H1 (cell line): ENCODE measurements around the gene KATNAL1. TPM values are rescaled to one million over a fixed set of nuclear protein-coding genes. Genes with fewer than 3 reads are reported as not detected.

ENCODE experiments used
- CTCF ChIA-PET: fragments of 300-600 bp; sonication (Branson Sonifier 250); formaldehyde crosslinking; loops from one replicate; lab custom pipeline; 2021; ENCODE audit not compliant: partially characterized antibody; lab: Charles Lee
- POLR2A ChIA-PET: fragments of 300-600 bp; sonication (Branson Sonifier 250); formaldehyde crosslinking; loops from one replicate; lab custom pipeline; 2021; ENCODE audit warnings: inconsistent platforms; ENCODE audit not compliant: partially characterized antibody; lab: Charles Lee
- DNase-seq, 2 experiments: peaks; one replicate each; pipeline versions ENCODE4 v3.0.0 to v3.0.0-alpha.2; 2010 to 2022; ENCODE audit warnings: low spot score in 2 of 2, low read depth in 1 of 2, mixed read lengths in 1 of 2
- FAIRE-seq: peaks from 2 replicates; lab custom pipeline; 2011; peaks lifted over from hg19 to GRCh38; lab: Jason Lieb, UNC
- H2AFZ ChIP-seq: 2 replicates; pipeline ENCODE4 v1.8.1; 2012; ENCODE audit warnings: low read length, inconsistent platforms
- H2AK5ac ChIP-seq: 2 replicates; pipeline ENCODE4 v1.6.1; 2013; ENCODE audit warnings: low read depth, low read length
- H2BK120ac ChIP-seq: replicated peaks from 2 replicates; pipeline ENCODE3; 2013; ENCODE audit warnings: low read depth, low read length, inconsistent platforms
- H2BK12ac ChIP-seq: 2 replicates; pipeline ENCODE4 v1.6.1; 2013; ENCODE audit warnings: low read depth, low read length
- H2BK15ac ChIP-seq: 2 replicates; pipeline ENCODE4 v1.6.1; 2013; ENCODE audit warnings: low read length
- H2BK20ac ChIP-seq: 2 replicates; pipeline ENCODE4 v1.6.1; 2013; ENCODE audit warnings: low read length
- H2BK5ac ChIP-seq: 2 replicates; pipeline ENCODE4 v1.6.1; 2013; ENCODE audit warnings: low read depth, low read length
- H3K14ac ChIP-seq: 2 replicates; pipeline ENCODE4 v1.6.1; 2013; ENCODE audit warnings: inconsistent platforms; ENCODE audit not compliant: insufficient read length
- H3K18ac ChIP-seq: 2 replicates; pipeline ENCODE4 v1.6.1; 2013; ENCODE audit warnings: low read length; ENCODE audit errors: extremely low read depth
- H3K23ac ChIP-seq: 2 replicates; pipeline ENCODE4 v1.6.1; 2013; ENCODE audit warnings: inconsistent platforms; ENCODE audit not compliant: insufficient read length
- H3K23me2 ChIP-seq: 2 replicates; pipeline ENCODE4 v1.6.1; 2013; ENCODE audit warnings: low read depth, low read length
- H3K27ac ChIP-seq: 2 replicates; pipeline ENCODE4 v1.6.1; 2011; ENCODE audit warnings: low read depth, low read length, inconsistent platforms
- H3K27me3 ChIP-seq, 4 experiments: replicated peaks in 1 of 4; 1 replicate in 1 of 4; 2 replicates in 3 of 4; pipeline versions ENCODE4 v1.6.1 to v1.8.1; 2011 to 2013; ENCODE audit warnings: low read length in 3 of 4, mild to moderate bottlenecking in 3 of 4, inconsistent platforms in 2 of 4, mixed read lengths in 2 of 4, moderate library complexity in 1 of 4; ENCODE audit not compliant: control insufficient read depth in 3 of 4, insufficient read depth in 3 of 4; ENCODE audit errors: extremely low read depth in 1 of 4
- H3K36me3 ChIP-seq, 4 experiments: 2 replicates each; pipeline versions ENCODE4 v1.6.1 to v1.8.1; 2011 to 2013; ENCODE audit warnings: mild to moderate bottlenecking in 4 of 4, low read length in 3 of 4, moderate library complexity in 2 of 4, control low read depth in 1 of 4, inconsistent platforms in 1 of 4; ENCODE audit not compliant: insufficient read depth in 4 of 4, control insufficient read depth in 2 of 4
- H3K4ac ChIP-seq: replicated peaks from 2 replicates; pipeline ENCODE3; 2013; ENCODE audit warnings: low read length, low read depth, mixed read lengths, inconsistent platforms; ENCODE audit not compliant: insufficient read length
- H3K4me1 ChIP-seq, 4 experiments: replicated peaks in 1 of 4; 1 replicate in 1 of 4; 2 replicates in 3 of 4; pipeline versions ENCODE4 v1.6.1 to v1.8.1; 2011 to 2013; ENCODE audit warnings: low read length in 3 of 4, inconsistent platforms in 2 of 4, mixed read lengths in 1 of 4; ENCODE audit not compliant: insufficient read depth in 4 of 4, control insufficient read depth in 3 of 4
- H3K4me2 ChIP-seq, 2 experiments: 2 replicates each; pipeline versions ENCODE4 v1.6.1 to v1.8.1; 2011 to 2013; ENCODE audit warnings: low read depth in 2 of 2, low read length in 2 of 2, control low read depth in 1 of 2, inconsistent platforms in 1 of 2, mild to moderate bottlenecking in 1 of 2; ENCODE audit not compliant: insufficient read depth in 1 of 2
- H3K4me3 ChIP-seq, 4 experiments: fragments of 200-600, 300-600 bp in 1 of 4; sonication (generic), shearing (Covaris generic), sonication (Bioruptor Twin) in 1 of 4; 2 replicates each; pipeline versions ENCODE4 v1.5.1 to v1.8.1; 2011 to 2016; ENCODE audit warnings: low read length in 4 of 4, low read depth in 3 of 4, control low read depth in 2 of 4, inconsistent platforms in 2 of 4, mild to moderate bottlenecking in 2 of 4, mixed read lengths in 1 of 4, moderate library complexity in 1 of 4; ENCODE audit not compliant: insufficient read depth in 2 of 4; ENCODE audit errors: extremely low read depth in 1 of 4
- H3K56ac ChIP-seq: replicated peaks from 2 replicates; pipeline ENCODE3; 2013; ENCODE audit warnings: low read depth, mild to moderate bottlenecking, mixed read lengths, low read length, inconsistent platforms; ENCODE audit not compliant: insufficient read length
- H3K79me1 ChIP-seq: 2 replicates; pipeline ENCODE4 v1.6.1; 2013; ENCODE audit warnings: low read depth, low read length, control low read depth
- H3K79me2 ChIP-seq, 2 experiments: 2 replicates each; pipeline versions ENCODE4 v1.6.1 to v1.8.1; 2012 to 2013; ENCODE audit warnings: low read length in 2 of 2, mild to moderate bottlenecking in 2 of 2, inconsistent platforms in 1 of 2; ENCODE audit not compliant: insufficient read depth in 2 of 2, control insufficient read depth in 1 of 2
- H3K9ac ChIP-seq, 4 experiments: replicated peaks in 1 of 4; 1 replicate in 1 of 4; 2 replicates in 3 of 4; pipeline versions ENCODE4 v1.6.1 to v1.8.1; 2011 to 2013; ENCODE audit warnings: low read depth in 3 of 4, low read length in 3 of 4, control low read depth in 2 of 4, mild to moderate bottlenecking in 2 of 4, moderate library complexity in 2 of 4, inconsistent platforms in 1 of 4; ENCODE audit errors: extremely low read depth in 1 of 4
- H3K9me3 ChIP-seq, 2 experiments: 2 replicates each; pipeline versions ENCODE4 v1.6.1 to v1.8.1; 2012 to 2013; ENCODE audit warnings: mild to moderate bottlenecking in 2 of 2, moderate library complexity in 2 of 2, control low read depth in 1 of 2, inconsistent platforms in 1 of 2, low read depth in 1 of 2, low read length in 1 of 2, mixed read lengths in 1 of 2; ENCODE audit not compliant: insufficient read depth in 2 of 2
- H4K20me1 ChIP-seq, 2 experiments: replicated peaks in 1 of 2; 2 replicates each; pipeline versions ENCODE3 to v1.8.1; 2011 to 2013; ENCODE audit warnings: inconsistent platforms in 2 of 2, low read length in 2 of 2, mild to moderate bottlenecking in 1 of 2; ENCODE audit not compliant: insufficient read depth in 2 of 2, control insufficient read depth in 1 of 2
- H4K5ac ChIP-seq: 2 replicates; pipeline ENCODE4 v1.6.1; 2013; ENCODE audit warnings: low read length, low read depth, mixed read lengths, inconsistent platforms; ENCODE audit not compliant: insufficient read length
- H4K8ac ChIP-seq: 2 replicates; pipeline ENCODE4 v1.8.0; 2013; ENCODE audit warnings: mild to moderate bottlenecking, moderate library complexity, low read length, inconsistent platforms; ENCODE audit not compliant: insufficient read depth; ENCODE audit errors: extremely low read depth
- H4K91ac ChIP-seq: replicated peaks from 2 replicates; pipeline ENCODE3; 2013; ENCODE audit warnings: low read length, mixed read lengths, inconsistent platforms; ENCODE audit not compliant: insufficient read length
- ASH2L ChIP-seq: fragments of 200-600, 300-600 bp; sonication (generic); IDR thresholded peaks from one replicate; pipeline ENCODE4 v1.7.1; 2017; ENCODE audit warnings: low read length
- BCL11A ChIP-seq, 2 experiments: IDR thresholded peaks; one replicate each; pipeline ENCODE4 v1.6.1; 2011; ENCODE audit warnings: low read depth in 2 of 2, low read length in 2 of 2, mild to moderate bottlenecking in 2 of 2
- CEBPB ChIP-seq: IDR thresholded peaks from 2 replicates; pipeline ENCODE4 v1.6.1; 2012; ENCODE audit warnings: low read depth, low read length
- CHD2 ChIP-seq: IDR thresholded peaks from 2 replicates; pipeline ENCODE4 v1.6.1; 2012; ENCODE audit warnings: low read length, improper control_type of control experiment
- CREB1 ChIP-seq: IDR thresholded peaks from 2 replicates; pipeline ENCODE4 v1.6.1; 2012; ENCODE audit warnings: inconsistent platforms
- EGR1 ChIP-seq: IDR thresholded peaks from 2 replicates; pipeline ENCODE4 v1.6.1; 2011; ENCODE audit warnings: low read depth, low read length, borderline replicate concordance
- GABPA ChIP-seq: IDR thresholded peaks from 2 replicates; pipeline ENCODE4 v1.6.1; 2011; ENCODE audit warnings: mild to moderate bottlenecking, low read length, moderate library complexity, borderline replicate concordance; ENCODE audit not compliant: insufficient read depth
- GTF2F1 ChIP-seq: IDR thresholded peaks from 2 replicates; pipeline ENCODE4 v1.6.1; 2012; ENCODE audit warnings: low read depth, low read length, improper control_type of control experiment, borderline replicate concordance
- HDAC6 ChIP-seq: IDR thresholded peaks from one replicate; pipeline ENCODE4 v1.7.1; 2012; ENCODE audit warnings: low read depth, mild to moderate bottlenecking, inconsistent platforms, low read length, moderate library complexity
- KDM1A ChIP-seq: fragments of 200-600, 300-600 bp; sonication (generic); IDR thresholded peaks from 2 replicates; pipeline ENCODE4 v1.7.1; 2016; ENCODE audit warnings: mild to moderate bottlenecking, low read length, borderline replicate concordance
- RAD21 ChIP-seq, 2 experiments: IDR thresholded peaks in 1 of 2; conservative IDR thresholded peaks in 1 of 2; 2 replicates each; pipeline ENCODE4 v1.6.1; 2011; ENCODE audit warnings: low read depth in 2 of 2, low read length in 2 of 2, improper control_type of control experiment in 1 of 2, inconsistent platforms in 1 of 2, mild to moderate bottlenecking in 1 of 2, moderate library complexity in 1 of 2
- SIN3A ChIP-seq, 2 experiments: IDR thresholded peaks in 1 of 2; conservative IDR thresholded peaks in 1 of 2; 2 replicates each; pipeline ENCODE4 v1.6.1; 2011 to 2012; ENCODE audit warnings: low read length in 2 of 2, improper control_type of control experiment in 1 of 2, low read depth in 1 of 2, mild to moderate bottlenecking in 1 of 2
- SIRT6 ChIP-seq: IDR thresholded peaks from one replicate; pipeline ENCODE4 v1.7.1; 2012; ENCODE audit warnings: low read length, inconsistent platforms
- SP4 ChIP-seq: IDR thresholded peaks from 2 replicates; pipeline ENCODE4 v1.6.1; 2012; ENCODE audit warnings: low read length, inconsistent platforms
- TCF12 ChIP-seq: IDR thresholded peaks from 2 replicates; pipeline ENCODE4 v1.6.1; 2011; ENCODE audit warnings: low read depth, mild to moderate bottlenecking, low read length
- WGBS, 2 experiments: shearing (Covaris generic) in 1 of 2; methylation state at CpG; one replicate each; pipeline versions ENCODE4 v1.1.6 to v1.1.7; 2013 to 2015; ENCODE audit warnings: low lambda C conversion rate in 2 of 2, mixed read lengths in 2 of 2, inconsistent platforms in 1 of 2, low coverage in 1 of 2, missing lambda C conversion rate in 1 of 2; ENCODE audit not compliant: insufficient replicate concordance in 2 of 2, insufficient coverage in 1 of 2, insufficient read length in 1 of 2; ENCODE audit errors: extremely low coverage in 1 of 2, missing lambda C conversion rate in 1 of 2; 5-methylcytosine and 5-hydroxymethylcytosine counted together
- polyA plus RNA-seq, 7 experiments: library from polyadenylated mRNA; depleted of rRNA in 3 of 7; stranded (reverse) in 5 of 7; unstranded in 2 of 7; fragments of >200 nt in 5 of 7; fragments of 200-250 nt in 2 of 7; gene quantifications; 1 replicate in 5 of 7; 2 replicates in 1 of 7; 4 replicates in 1 of 7; pipeline versions ENCODE4 v1.2.1 to v1.2.3, GENCODE V29; 2011 to 2013; ENCODE audit warnings: missing spikeins in 2 of 7, mixed read lengths in 2 of 7
- total RNA-seq: library from RNA; stranded (reverse); fragmentation: NEBNext Ultra II Directional; extraction: Animal tissue kit (Norgen Biotek cat#: 25700); gene quantifications from 2 replicates; pipeline ENCODE4 v1.2.1, GENCODE V29; 2021

Gene KATNAL1
- total and polyA plus RNA-seq, 2 of the 8 experiments (the other 6 are each of a cell fraction or from before 2014, with no cell fraction given) = 4.0 to 13.2 TPM

- CTCF ChIA-PET = interaction anchor here (0.6 kb wide), 1 partner anchor 9 kb away, joined by 3 read pairs; no protein-coding TSS in a partner anchor
- TF ChIP-seq RAD21 (IDR thresholded peaks at IDR 0.05 in 1 of 2, conservative IDR thresholded peaks at IDR 0.05 in 1 of 2; ENCODE audit: low read depth in 2 of 2, low read length in 2 of 2) (no peak), ASH2L (no peak), GTF2F1 (no peak), CHD2 (no peak), SIRT6 (no peak), SIN3A (conservative IDR thresholded peaks at IDR 0.05 in 1 of 2, IDR thresholded peaks at IDR 0.05 in 1 of 2; ENCODE audit: low read depth in 1 of 2, low read length in 2 of 2) (no peak), SP4 (no peak), GABPA (no peak), CEBPB (no peak), TCF12 (no peak), HDAC6 (no peak), EGR1 (no peak), KDM1A (no peak), CREB1 (no peak), BCL11A (IDR thresholded peaks at IDR 0.05; ENCODE audit: low read depth in 2 of 2, low read length in 2 of 2) (no peak)
Observed at GRCh38 chr13:30313311-30313710, 6.0 kb upstream of the KATNAL1 start.

More at GRCh38 chr13:30313311-30313710, 6.0 kb upstream of the KATNAL1 start:
- H2BK15ac ChIP-seq = no peak overlapping the region
- no peak for FAIRE-seq
- no peaks in the 10 kb centered on the region for H3K79me1 ChIP-seq
- H3K27ac ChIP-seq = no peak overlapping the region
- POLR2A ChIA-PET = no interaction called here
- WGBS, 2 experiments = 68% methylated on average over 3 of the region's 3 CpGs; no CpG with 5 or more reads in 1 of the 2 experiments
- H3K4me2 ChIP-seq = no peak overlapping the region
- no peak overlapping the region for H3K23ac ChIP-seq
- H3K23me2 ChIP-seq = no peaks in the 10 kb centered on the region
- no peak overlapping the region for H2AFZ ChIP-seq
- H3K4me1 ChIP-seq = peaks cover 0 to 2% (median 0%) of the 10 kb centered on the region in 4 experiments; a peak in 2 of 7 replicates
- no peak overlapping the region for H3K18ac ChIP-seq
- H3K56ac ChIP-seq = no peak overlapping the region
- H3K27me3 ChIP-seq = no peaks in the 10 kb centered on the region
- H3K4me3 ChIP-seq = no peak overlapping the region
- H3K79me2 ChIP-seq = no peaks in the 10 kb centered on the region
- no peak overlapping the region for H4K8ac ChIP-seq
- no peak overlapping the region for H2BK5ac ChIP-seq
- no peak overlapping the region for H4K91ac ChIP-seq
- H3K4ac ChIP-seq = no peak overlapping the region
- no peaks in the 10 kb centered on the region for H3K9me3 ChIP-seq
- no peak overlapping the region for H2BK120ac ChIP-seq
- H2BK20ac ChIP-seq = no peak overlapping the region
- no peak overlapping the region for H2BK12ac ChIP-seq
- no peak overlapping the region for H3K14ac ChIP-seq
- H4K5ac ChIP-seq = no peak overlapping the region
- no peaks in the 10 kb centered on the region for H3K36me3 ChIP-seq
- no peak overlapping the region for H2AK5ac ChIP-seq
- DNase-seq = no peak
- no peak overlapping the region for H3K9ac ChIP-seq
- no peaks in the 10 kb centered on the region for H4K20me1 ChIP-seq
